GM12878 (cell line): ENCODE measurements around the gene ANKFY1. TPM values are rescaled to one million over a fixed set of nuclear protein-coding genes. Genes with fewer than 3 reads are reported as not detected.

Experiments
- ATAC-seq: fragments of 200-7000 bp; cut with Tn5 transposase; 3 replicates; pipeline ENCODE4 v1.9.1; 2020; ENCODE audit warnings: mild to moderate bottlenecking, moderate library complexity
- BruUV-seq: library from RNA; stranded (reverse); fragments of 400-500 nt; replicated peaks from 2 replicates; lab custom pipeline; 2021; lab: Mats Ljungman, UMichigan
- CTCF ChIA-PET: fragments of 300-600 bp; sonication (Branson Sonifier 250); formaldehyde crosslinking; extraction: SDS; loops from one replicate; lab custom pipeline; 2021; ENCODE audit warnings: inconsistent platforms; lab: Yijun Ruan, JAX
- POLR2A ChIA-PET: fragments of 350-600 bp; formaldehyde crosslinking; extraction: SDS; loops from one replicate; lab custom pipeline; 2021; ENCODE audit warnings: inconsistent platforms; lab: Charles Lee
- RAD21 ChIA-PET: fragments of 300-600 bp; sonication (Branson Sonifier 250); formaldehyde crosslinking; loops from one replicate; lab custom pipeline; 2023; ENCODE audit warnings: antibody characterized with exemption; ENCODE audit not compliant: unreplicated experiment; lab: Charles Lee
- SMC1A ChIA-PET: fragments of 300-600 bp; sonication (Branson Sonifier 250); formaldehyde crosslinking; loops from one replicate; lab custom pipeline; 2023; ENCODE audit not compliant: unreplicated experiment, uncharacterized antibody; lab: Charles Lee
- DNase-seq: peaks from one replicate; pipeline ENCODE4 v3.0.0-alpha.2; 2011; ENCODE audit warnings: low read depth, low spot score
- FAIRE-seq: peaks from 3 replicates; lab custom pipeline; 2011; peaks lifted over from hg19 to GRCh38; lab: Jason Lieb, UNC
- H2AFZ ChIP-seq: 2 replicates; pipeline ENCODE4 v1.6.0; 2011; ENCODE audit warnings: low read depth, low read length, control low read depth; ENCODE audit not compliant: control insufficient read depth
- H3K27ac ChIP-seq: 2 replicates; pipeline ENCODE4 v1.5.1; 2011; ENCODE audit warnings: control low read depth; ENCODE audit not compliant: control insufficient read depth, insufficient read depth
- H3K27me3 ChIP-seq, 2 experiments: replicated peaks in 1 of 2; 2 replicates each; pipeline versions ENCODE4 v1.6.0 to v1.6.1; 2011; ENCODE audit warnings: low read length in 1 of 2; ENCODE audit not compliant: control insufficient read depth in 2 of 2, insufficient read depth in 2 of 2
- H3K36me3 ChIP-seq, 2 experiments: 2 replicates each; pipeline ENCODE4 v1.5.1; 2011; ENCODE audit warnings: low read length in 1 of 2; ENCODE audit not compliant: control insufficient read depth in 2 of 2, insufficient read depth in 2 of 2
- H3K4me1 ChIP-seq: 2 replicates; pipeline ENCODE4 v1.6.1; 2011; ENCODE audit warnings: mild to moderate bottlenecking, low read length, moderate library complexity, mixed read lengths; ENCODE audit not compliant: control insufficient read depth, insufficient read depth
- H3K4me2 ChIP-seq: 2 replicates; pipeline ENCODE4 v1.6.0; 2011; ENCODE audit warnings: control low read depth; ENCODE audit not compliant: control insufficient read depth, insufficient read depth
- H3K4me3 ChIP-seq: fragments of 200-600 bp; sonication (generic); 2 replicates; pipeline ENCODE4 v1.5.1; 2016
- H3K79me2 ChIP-seq: 2 replicates; pipeline ENCODE4 v1.6.0; 2011; ENCODE audit warnings: low read length; ENCODE audit not compliant: control insufficient read depth, insufficient read depth
- H3K9ac ChIP-seq: 2 replicates; pipeline ENCODE4 v1.8.0; 2011; ENCODE audit warnings: low read length, control low read depth, mixed read lengths; ENCODE audit not compliant: control insufficient read depth, insufficient read depth
- H3K9me3 ChIP-seq: replicated peaks from 3 replicates; pipeline ENCODE4 v1.5.1; 2011; ENCODE audit warnings: mild to moderate bottlenecking, low read length; ENCODE audit not compliant: control insufficient read depth, insufficient read depth
- H4K20me1 ChIP-seq: 2 replicates; pipeline ENCODE4 v1.6.0; 2011; ENCODE audit not compliant: control insufficient read depth, insufficient read depth
- BRCA1 ChIP-seq: IDR thresholded peaks from 2 replicates; pipeline ENCODE4 v1.6.1; 2011; ENCODE audit warnings: low read depth, low read length, improper control_type of control experiment
- ELK1 ChIP-seq: IDR thresholded peaks from 2 replicates; pipeline ENCODE4 v1.6.1; 2012; ENCODE audit warnings: low read depth, low read length, improper control_type of control experiment
- FOS ChIP-seq: IDR thresholded peaks from 3 replicates; pipeline ENCODE4 v1.6.1; 2011; ENCODE audit warnings: borderline replicate concordance; ENCODE audit not compliant: insufficient read length; ENCODE audit errors: extremely low read depth
- NFXL1 ChIP-seq: fragments of 450-650 bp; IDR thresholded peaks from 2 replicates; pipeline ENCODE4 v1.6.1; 2017; ENCODE audit warnings: antibody characterized with exemption, mild to moderate bottlenecking, borderline replicate concordance
- NR2C2 ChIP-seq: IDR thresholded peaks from 2 replicates; pipeline ENCODE4 v1.6.1; 2011; ENCODE audit warnings: borderline replicate concordance, low read depth; ENCODE audit not compliant: control insufficient read depth, insufficient read length
- NR2F1 ChIP-seq: fragments of 450-650 bp; conservative IDR thresholded peaks from 2 replicates; pipeline ENCODE4 v1.6.1; 2017; ENCODE audit warnings: mild to moderate bottlenecking
- RCOR1 ChIP-seq: conservative IDR thresholded peaks from 2 replicates; pipeline ENCODE4 v1.6.1; 2012; ENCODE audit warnings: low read depth, low read length, improper control_type of control experiment
- RELA ChIP-seq: fragments of 450-650 bp; IDR thresholded peaks from 2 replicates; pipeline ENCODE4 v1.8.0; 2014; ENCODE audit warnings: borderline replicate concordance; ENCODE audit not compliant: partially characterized antibody
- SREBF1 ChIP-seq: IDR thresholded peaks from 2 replicates; pipeline ENCODE4 v1.6.1; 2012; ENCODE audit warnings: mild to moderate bottlenecking, low read length
- ZNF592 ChIP-seq: fragments of 450-650 bp; IDR thresholded peaks from 2 replicates; pipeline ENCODE4 v1.6.1; 2017; ENCODE audit warnings: mild to moderate bottlenecking, moderate library complexity
- WGBS: methylation state at CpG from one replicate; pipeline ENCODE4 v1.1.6; 2016; ENCODE audit warnings: low lambda C conversion rate; ENCODE audit not compliant: insufficient replicate concordance, insufficient coverage; ENCODE audit errors: missing lambda C conversion rate; 5-methylcytosine and 5-hydroxymethylcytosine counted together
- in situ Hi-C: fragments of 300-500 bp; cut with MboI; formaldehyde crosslinking; loops from 9 replicates; pipeline ENCODE4 v1.14.3; 2018; ENCODE audit warnings: mixed read lengths
- intact Hi-C: fragments of 100-400 bp; cut with micrococcal nuclease; formaldehyde crosslinking; loops from one replicate; pipeline ENCODE4 v1.14.2; 2022; ENCODE audit not compliant: unreplicated experiment
- polyA plus RNA-seq, 11 experiments: library from polyadenylated mRNA; depleted of rRNA in 4 of 11; unstranded in 6 of 11; stranded (reverse) in 5 of 11; fragments of >200 nt; fragmentation: Nextera tagmentation in 4 of 11; fragmentation: Illumina TruSeq in 1 of 11; extraction: Ambion mirVana in 4 of 11; extraction: Trizol in 1 of 11; gene quantifications; 1 replicate in 1 of 11; 2 replicates in 10 of 11; pipeline versions ENCODE4 v1.2.1 to v1.2.3, GENCODE V29; 2011 to 2016; ENCODE audit warnings: inconsistent platforms in 2 of 11, missing spikeins in 2 of 11, low read depth in 1 of 11
- total RNA-seq, 4 experiments: library from RNA; depleted of rRNA in 3 of 4; stranded (reverse); fragments of >200 nt in 3 of 4; fragmentation: Illumina TruSeq in 1 of 4; extraction: Trizol in 1 of 4; gene quantifications; 2 replicates each; pipeline versions ENCODE4 v1.2.1 to v1.2.3, GENCODE V29; 2013 to 2021

The ANKFY1 gene
- total and polyA plus RNA-seq, 10 of the 15 experiments (the other 5 are each of a cell fraction or from before 2014, with no cell fraction given): 3.0 to 27.7 (median 16.4) TPM

- H4K20me1 ChIP-seq: no peaks in the 10 kb centered on the region
- 97% methylated on average over 45 of the region's 47 CpGs for whole genome bisulfite sequencing
- SMC1A ChIA-PET: interaction anchor here (1.2 to 1.3 kb wide), 2 partner anchors 8 to 18 kb away, joined by 3 read pairs; no protein-coding TSS in a partner anchor
- no peak overlapping the region for H3K4me2 ChIP-seq
- no peaks in the 10 kb centered on the region for H3K27me3 ChIP-seq
- TF ChIP-seq NR2F1 (no peak), SREBF1 (no peak)
- in situ Hi-C loops (no loop called here), intact Hi-C loops (no loop called here)
- H3K4me3 ChIP-seq: no peak overlapping the region
- FAIRE-seq (no peak), ATAC-seq (no peak), DNase-seq (no peak)
- H3K27ac ChIP-seq: no peak overlapping the region
- no peak overlapping the region for H2AFZ ChIP-seq
- no peaks in the 10 kb centered on the region for H3K79me2 ChIP-seq
- POLR2A ChIA-PET: no interaction called here
- CTCF ChIA-PET: interaction anchor here (0.7 to 1.2 kb wide), 2 partner anchors 10 to 28 kb away, joined by 3 read pairs; no protein-coding TSS in a partner anchor
- BruUV-seq: no TSS peak
- RAD21 ChIA-PET: no interaction called here
- H3K36me3 ChIP-seq: peaks cover 3 to 9% of the 10 kb centered on the region in 2 experiments; a peak in 2 of 4 replicates
- no peaks in the 10 kb centered on the region for H3K4me1 ChIP-seq
- H3K9ac ChIP-seq: no peak overlapping the region
- no peaks in the 10 kb centered on the region for H3K9me3 ChIP-seq
Measured at GRCh38 chr17:4221899-4222659, 41.7 kb downstream of the ANKFY1 start.

- BruUV-seq: no TSS peak
- intact Hi-C loops (no loop called here), in situ Hi-C loops (no loop called here)
- Histone ChIP-seq H3K4me1 (no peaks in the 10 kb centered on the region), H3K27me3 (no peaks in the 10 kb centered on the region), H3K9ac (no peak overlapping the region), H3K79me2 (no peaks in the 10 kb centered on the region), H3K36me3 (peaks cover 3 to 13% of the 10 kb centered on the region in 2 experiments; a peak in 3 of 4 replicates), H3K9me3 (no peaks in the 10 kb centered on the region), H3K4me3 (no peak overlapping the region), H3K4me2 (no peak overlapping the region), H2AFZ (no peak overlapping the region), H3K27ac (no peak overlapping the region), H4K20me1 (no peaks in the 10 kb centered on the region)
- ChIA-PET POLR2A (no interaction called here), SMC1A (interaction anchor here (3.0 kb wide), 1 partner anchor 192 kb away, joined by 7 read pairs; no protein-coding TSS in a partner anchor), RAD21 (no interaction called here), CTCF (interaction anchor here (0.6 to 3.4 kb wide), 2 partner anchors 192 to 198 kb away, joined by 3 to 11 read pairs; no protein-coding TSS in a partner anchor)
- ATAC-seq: no peak
- no peak for FAIRE-seq
- 95% methylated on average over 4 of the region's 4 CpGs for WGBS
- DNase-seq: no peak
- TF ChIP-seq ELK1 (no peak), RELA (no peak), BRCA1 (no peak), FOS (no peak), RCOR1 (no peak), NFXL1 (no peak), NR2C2 (no peak), ZNF592 (no peak)
Measured at GRCh38 chr17:4221163-4221562, 42.6 kb downstream of the ANKFY1 start.
